GM23338 (cell line): ENCODE measurements around the gene MIPEP. TPM values are rescaled to one million over a fixed set of nuclear protein-coding genes. Genes with fewer than 3 reads are reported as not detected.

Source experiments
- ATAC-seq: fragments of 200-7000 bp; cut with Tn5 transposase; 3 replicates; pipeline ENCODE4 v1.9.1; 2020
- DNase-seq: peaks from one replicate; pipeline ENCODE4 v3.0.0-alpha.2; 2015; ENCODE audit warnings: low spot score
- H2AFZ ChIP-seq: fragments of 200-600 bp; sonication (generic); 2 replicates; pipeline ENCODE4 v1.8.0; 2016; ENCODE audit warnings: antibody characterized with exemption, mild to moderate bottlenecking, moderate library complexity
- H3F3A ChIP-seq: fragments of 200-600 bp; sonication (generic); replicated peaks from 2 replicates; pipeline ENCODE4 v1.8.0; 2017; ENCODE audit warnings: antibody characterized with exemption, mixed run types, low read depth
- H3K27ac ChIP-seq: fragments of 200-600 bp; sonication (generic); 2 replicates; pipeline ENCODE4 v1.6.1; 2016; ENCODE audit warnings: low read depth
- H3K27me3 ChIP-seq: fragments of 200-600 bp; sonication (generic); 2 replicates; pipeline ENCODE4 v1.8.0; 2016; ENCODE audit warnings: mild to moderate bottlenecking, mixed run types, moderate library complexity; ENCODE audit not compliant: insufficient read depth
- H3K36me3 ChIP-seq: fragments of 200-600 bp; sonication (generic); 2 replicates; pipeline ENCODE4 v1.8.0; 2016; ENCODE audit warnings: mild to moderate bottlenecking; ENCODE audit not compliant: insufficient read depth
- H3K4me1 ChIP-seq: fragments of 200-600 bp; sonication (generic); 2 replicates; pipeline ENCODE4 v1.8.0; 2016; ENCODE audit warnings: mild to moderate bottlenecking, moderate library complexity; ENCODE audit not compliant: insufficient read depth
- H3K4me2 ChIP-seq: fragments of 200-600 bp; sonication (generic); 2 replicates; pipeline ENCODE4 v1.7.1; 2017; ENCODE audit warnings: mixed run types
- H3K4me3 ChIP-seq: fragments of 200-600 bp; sonication (generic); 2 replicates; pipeline ENCODE4 v1.6.1; 2016; ENCODE audit warnings: mixed run types
- H3K79me2 ChIP-seq: fragments of 200-600 bp; sonication (generic); replicated peaks from 2 replicates; pipeline ENCODE4 v1.8.0; 2017; ENCODE audit warnings: mild to moderate bottlenecking; ENCODE audit not compliant: insufficient read depth
- H3K9me2 ChIP-seq: fragments of 200-600 bp; sonication (generic); 2 replicates; pipeline ENCODE4 v1.8.0; 2017; ENCODE audit not compliant: insufficient read depth
- H4K20me1 ChIP-seq: fragments of 200-600 bp; sonication (generic); replicated peaks from 2 replicates; pipeline ENCODE4 v1.8.0; 2017; ENCODE audit warnings: mild to moderate bottlenecking; ENCODE audit not compliant: insufficient read depth
- H3K27ac Mint-ChIP-seq: 2 replicates; pipeline ENCODE4 v1.8.0; 2020; ENCODE audit warnings: inconsistent platforms, mild to moderate bottlenecking, moderate library complexity, mixed read lengths
- H3K27me3 Mint-ChIP-seq: 3 replicates; pipeline ENCODE4 v1.8.0; 2022; ENCODE audit warnings: low read depth, mild to moderate bottlenecking, moderate library complexity, mixed read lengths, inconsistent platforms; ENCODE audit not compliant: insufficient read depth, poor library complexity
- H3K36me3 Mint-ChIP-seq: 3 replicates; pipeline ENCODE4 v1.8.0; 2021; ENCODE audit warnings: low read depth, mild to moderate bottlenecking, inconsistent platforms, moderate library complexity, mixed read lengths
- H3K4me1 Mint-ChIP-seq: 3 replicates; pipeline ENCODE4 v1.8.0; 2020; ENCODE audit warnings: mild to moderate bottlenecking, inconsistent platforms, mixed read lengths
- H3K4me3 Mint-ChIP-seq: 3 replicates; pipeline ENCODE4 v1.8.0; 2021; ENCODE audit warnings: moderate library complexity, mild to moderate bottlenecking, inconsistent platforms, mixed read lengths
- H3K9me3 Mint-ChIP-seq: 3 replicates; pipeline ENCODE4 v1.8.0; 2020; ENCODE audit warnings: moderate library complexity, mild to moderate bottlenecking, inconsistent platforms, mixed read lengths
- CREB1 ChIP-seq: fragments of 250-450 bp; sonication (Bioruptor Pico); IDR thresholded peaks from 2 replicates; pipeline ENCODE4 v1.5.0; 2020; ENCODE audit warnings: low read depth, mild to moderate bottlenecking, moderate library complexity
- CTCF ChIP-seq, 2 experiments: fragments of 200-600 bp in 1 of 2; sonication (generic) in 1 of 2; conservative IDR thresholded peaks; 2 replicates each; pipeline versions ENCODE4 v1.5.1 to v1.6.1; 2016 to 2017; ENCODE audit warnings: antibody characterized with exemption in 2 of 2, low read depth in 2 of 2, mild to moderate bottlenecking in 2 of 2, moderate library complexity in 1 of 2
- ETS1 ChIP-seq: IDR thresholded peaks from 2 replicates; pipeline ENCODE4 v1.6.1; 2016; ENCODE audit warnings: antibody characterized with exemption
- EZH2 ChIP-seq: fragments of 200-600 bp; sonication (generic); IDR thresholded peaks from one replicate; pipeline ENCODE4 v1.8.0; 2017; ENCODE audit warnings: antibody characterized with exemption, mild to moderate bottlenecking, low read depth; ENCODE audit not compliant: unreplicated experiment
- EZH2phosphoT487 ChIP-seq: fragments of 200-600 bp; sonication (generic); IDR thresholded peaks from one replicate; pipeline ENCODE4 v1.8.1; 2018; ENCODE audit warnings: antibody characterized with exemption; ENCODE audit not compliant: unreplicated experiment
- JUNB ChIP-seq: IDR thresholded peaks from one replicate; pipeline ENCODE4 v1.6.1; 2016; ENCODE audit warnings: antibody characterized with exemption; ENCODE audit not compliant: unreplicated experiment
- NANOG ChIP-seq: IDR thresholded peaks from 2 replicates; pipeline ENCODE4 v1.6.1; 2016; ENCODE audit warnings: antibody characterized with exemption, borderline replicate concordance
- POLR2AphosphoS5 ChIP-seq: IDR thresholded peaks from 2 replicates; pipeline ENCODE4 v1.6.1; 2016; ENCODE audit warnings: antibody characterized with exemption, low read depth
- STAT1 ChIP-seq: IDR thresholded peaks from one replicate; pipeline ENCODE4 v1.6.1; 2016; ENCODE audit warnings: antibody characterized with exemption; ENCODE audit not compliant: unreplicated experiment
- ZNF114 ChIP-seq: fragments of 250-450 bp; sonication (Bioruptor Pico); IDR thresholded peaks from 2 replicates; pipeline ENCODE4 v1.5.0; 2020; ENCODE audit warnings: mild to moderate bottlenecking, moderate library complexity
- ZNF331 ChIP-seq: fragments of 250-450 bp; sonication (Bioruptor Pico); IDR thresholded peaks from 2 replicates; pipeline ENCODE4 v1.5.0; 2020; ENCODE audit warnings: low read depth, mild to moderate bottlenecking, moderate library complexity
- polyA plus RNA-seq: library from polyadenylated mRNA; unstranded; fragments of >200 nt; fragmentation: Nextera tagmentation; extraction: Ambion mirVana; gene quantifications from 2 replicates; pipeline ENCODE4 v1.2.1, GENCODE V29; 2016
- total RNA-seq: library from RNA; depleted of rRNA; stranded (reverse); fragments of >200 nt; shearing (Covaris generic); gene quantifications from 2 replicates; pipeline ENCODE4 v1.2.3, GENCODE V29; 2014
- TF ChIP-seq, protein P1 (sequence below): IDR thresholded peaks from one replicate; pipeline ENCODE4 v1.6.1; 2018; ENCODE audit warnings: antibody characterized with exemption; ENCODE audit not compliant: unreplicated experiment

The MIPEP gene
- total and polyA plus RNA-seq, 2 experiments from 2014 or later = 20.8 to 22.5 TPM

GRCh38 chr13:23787464-23787863 is 101.7 kb downstream of the MIPEP start:
- Mint-ChIP-seq H3K4me3 (no peak overlapping the region), H3K9me3 (peaks cover 8% of the 10 kb centered on the region; the same call in 2 of the 3 replicates), H3K4me1 (no peaks in the 10 kb centered on the region), H3K27ac (no peak overlapping the region), H3K36me3 (peaks cover 12% of the 10 kb centered on the region; the same call in 2 of the 3 replicates), H3K27me3 (no peaks in the 10 kb centered on the region)
- Histone ChIP-seq H4K20me1 (no peaks in the 10 kb centered on the region), H3K4me3 (no peak overlapping the region), H3K4me2 (no peak overlapping the region), H3K27ac (no peak overlapping the region), H3F3A (no peaks in the 10 kb centered on the region), H3K79me2 (no peaks in the 10 kb centered on the region), H3K27me3 (no peaks in the 10 kb centered on the region), H3K36me3 (no peaks in the 10 kb centered on the region), H2AFZ (no peak overlapping the region), H3K9me2 (peaks cover 3% of the 10 kb centered on the region), H3K4me1 (peaks cover 4% of the 10 kb centered on the region)
- ATAC-seq (no peak), DNase-seq (no peak)
- TF ChIP-seq ETS1 = no peak
- no peak for TF ChIP-seq ZNF114 (CRISPR knock-in tag)
- no peak for TF ChIP-seq STAT1
- TF ChIP-seq EZH2 = no peak
- no peak for TF ChIP-seq CTCF (conservative IDR thresholded peaks at IDR 0.05; ENCODE audit: low read depth in 2 of 2)
- TF ChIP-seq ZNF331 (CRISPR knock-in tag) = no peak
- no peak for TF ChIP-seq POLR2AphosphoS5

- ATAC-seq = no peak
- no peak overlapping the region for H3K27ac Mint-ChIP-seq
- TF ChIP-seq ZNF331 (CRISPR knock-in tag) (no peak), ETS1 (no peak), EZH2 (no peak), ZNF114 (CRISPR knock-in tag) (no peak), CTCF (conservative IDR thresholded peaks at IDR 0.05; ENCODE audit: low read depth in 2 of 2) (no peak), CREB1 (no peak), JUNB (no peak), EZH2phosphoT487 (no peak), POLR2AphosphoS5 (no peak), NANOG (no peak), STAT1 (no peak)
- TF ChIP-seq, protein P1, sequence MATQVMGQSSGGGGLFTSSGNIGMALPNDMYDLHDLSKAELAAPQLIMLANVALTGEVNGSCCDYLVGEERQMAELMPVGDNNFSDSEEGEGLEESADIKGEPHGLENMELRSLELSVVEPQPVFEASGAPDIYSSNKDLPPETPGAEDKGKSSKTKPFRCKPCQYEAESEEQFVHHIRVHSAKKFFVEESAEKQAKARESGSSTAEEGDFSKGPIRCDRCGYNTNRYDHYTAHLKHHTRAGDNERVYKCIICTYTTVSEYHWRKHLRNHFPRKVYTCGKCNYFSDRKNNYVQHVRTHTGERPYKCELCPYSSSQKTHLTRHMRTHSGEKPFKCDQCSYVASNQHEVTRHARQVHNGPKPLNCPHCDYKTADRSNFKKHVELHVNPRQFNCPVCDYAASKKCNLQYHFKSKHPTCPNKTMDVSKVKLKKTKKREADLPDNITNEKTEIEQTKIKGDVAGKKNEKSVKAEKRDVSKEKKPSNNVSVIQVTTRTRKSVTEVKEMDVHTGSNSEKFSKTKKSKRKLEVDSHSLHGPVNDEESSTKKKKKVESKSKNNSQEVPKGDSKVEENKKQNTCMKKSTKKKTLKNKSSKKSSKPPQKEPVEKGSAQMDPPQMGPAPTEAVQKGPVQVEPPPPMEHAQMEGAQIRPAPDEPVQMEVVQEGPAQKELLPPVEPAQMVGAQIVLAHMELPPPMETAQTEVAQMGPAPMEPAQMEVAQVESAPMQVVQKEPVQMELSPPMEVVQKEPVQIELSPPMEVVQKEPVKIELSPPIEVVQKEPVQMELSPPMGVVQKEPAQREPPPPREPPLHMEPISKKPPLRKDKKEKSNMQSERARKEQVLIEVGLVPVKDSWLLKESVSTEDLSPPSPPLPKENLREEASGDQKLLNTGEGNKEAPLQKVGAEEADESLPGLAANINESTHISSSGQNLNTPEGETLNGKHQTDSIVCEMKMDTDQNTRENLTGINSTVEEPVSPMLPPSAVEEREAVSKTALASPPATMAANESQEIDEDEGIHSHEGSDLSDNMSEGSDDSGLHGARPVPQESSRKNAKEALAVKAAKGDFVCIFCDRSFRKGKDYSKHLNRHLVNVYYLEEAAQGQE = no peak
These were observed 102.6 kb downstream of the MIPEP start for GRCh38 chr13:23786607-23787006.

More at GRCh38 chr13:23786607-23787006, 102.6 kb downstream of the MIPEP start:
- H4K20me1 ChIP-seq = no peaks in the 10 kb centered on the region
- no peaks in the 10 kb centered on the region for H3K27me3 ChIP-seq
- no peak overlapping the region for H2AFZ ChIP-seq
- Mint-ChIP-seq H3K4me3 (no peak overlapping the region), H3K9me3 (peaks cover 11% of the 10 kb centered on the region; the same call in 2 of the 3 replicates), H3K27me3 (no peaks in the 10 kb centered on the region), H3K36me3 (peaks cover 17% of the 10 kb centered on the region), H3K4me1 (no peaks in the 10 kb centered on the region)
- H3F3A ChIP-seq = no peaks in the 10 kb centered on the region
- no peak for DNase-seq
- no peak overlapping the region for H3K4me3 ChIP-seq
- H3K36me3 ChIP-seq = no peaks in the 10 kb centered on the region
- H3K9me2 ChIP-seq = peaks cover 3% of the 10 kb centered on the region; the same call in 1 of the 2 replicates
- H3K4me2 ChIP-seq = no peak overlapping the region
- H3K4me1 ChIP-seq = peaks cover 4% of the 10 kb centered on the region
- H3K79me2 ChIP-seq = no peaks in the 10 kb centered on the region
- H3K27ac ChIP-seq = no peak overlapping the region
